Kidney (tissue), 14 donors: ENCODE measurements around the gene RGP1. TPM values are rescaled to one million over a fixed set of nuclear protein-coding genes. Genes with fewer than 3 reads are reported as not detected.

ENCODE experiments used
- DNase-seq, 5 donors: peaks; one replicate each; pipeline ENCODE4 v3.0.0-alpha.2; 2013 to 2020
- FAIRE-seq: peaks from 2 replicates; lab custom pipeline; 2012; peaks lifted over from hg19 to GRCh38; lab: Jason Lieb, UNC
- H3K27ac ChIP-seq, 2 donors: one replicate each; pipeline ENCODE4 v1.7.0; 2013; ENCODE audit warnings: low read depth in 2 of 2, low read length in 2 of 2, inconsistent platforms in 1 of 2
- H3K27me3 ChIP-seq: one replicate; pipeline ENCODE4 v1.7.1; 2013; ENCODE audit warnings: low read length, inconsistent platforms; ENCODE audit not compliant: control insufficient read depth, insufficient read depth
- H3K36me3 ChIP-seq, 3 donors: one replicate each; pipeline versions ENCODE4 v1.7.0 to v1.7.1; 2013; ENCODE audit warnings: low read length in 3 of 3, control low read depth in 1 of 3, inconsistent platforms in 1 of 3; ENCODE audit not compliant: insufficient read depth in 3 of 3, control insufficient read depth in 2 of 3
- H3K4me1 ChIP-seq, 3 donors: one replicate each; pipeline versions ENCODE4 v1.7.0 to v1.7.1; 2013; ENCODE audit warnings: low read length in 3 of 3, inconsistent platforms in 1 of 3, low read depth in 1 of 3; ENCODE audit not compliant: control insufficient read depth in 2 of 3, insufficient read depth in 2 of 3
- H3K4me3 ChIP-seq, 3 donors: one replicate each; pipeline versions ENCODE4 v1.7.0 to v1.8.1; 2013; ENCODE audit warnings: low read length in 3 of 3, control low read depth in 1 of 3, inconsistent platforms in 1 of 3
- H3K9ac ChIP-seq, 3 donors: one replicate each; pipeline versions ENCODE4 v1.7.0 to v1.7.1; 2013; ENCODE audit warnings: low read length in 3 of 3, control low read depth in 1 of 3, inconsistent platforms in 1 of 3
- H3K9me3 ChIP-seq, 3 donors: one replicate each; pipeline versions ENCODE4 v1.7.0 to v1.7.1; 2013; ENCODE audit warnings: low read length in 3 of 3, control low read depth in 1 of 3, inconsistent platforms in 1 of 3; ENCODE audit not compliant: control insufficient read depth in 2 of 3, insufficient read depth in 1 of 3
- CTCF ChIP-seq: IDR thresholded peaks from 3 replicates; pipeline ENCODE4 v1.5.1; 2012; ENCODE audit warnings: mild to moderate bottlenecking, moderate library complexity, borderline replicate concordance; ENCODE audit not compliant: insufficient read depth; ENCODE audit errors: extremely low read depth
- intact Hi-C: fragments of 100-400 bp; cut with DNase I; formaldehyde crosslinking; loops from one replicate; pipeline ENCODE4 v1.11.1; 2022
- polyA plus RNA-seq: library from polyadenylated mRNA; stranded (reverse); fragments of 350-450 nt; fragmentation: Illumina TruSeq; extraction: RNeasy Lipid Tissue Mini Kit (QIAGEN cat#74804); gene quantifications from one replicate; pipeline ENCODE4 v1.2.3, GENCODE V29; 2014; ENCODE audit warnings: low read depth, low replicate concordance; ENCODE audit not compliant: insufficient read depth
- total RNA-seq: library from RNA; stranded (reverse); fragmentation: NEBNext Ultra II Directional; extraction: Animal tissue kit (Norgen Biotek cat#: 25700); gene quantifications from one replicate; pipeline ENCODE4 v1.2.1, GENCODE V29; 2021
- donor health status: control.
- donor health status: control.
- donor health status: control.
- donor health status: control.
- donor health status: control.
- donor health status: DM: yes; HTN: yes; CAD: no.
- donor health status: Normal renal cell carcinoma (clear cell type).

RGP1 gene
- total and polyA plus RNA-seq, 2 donors from 2014 or later: 11.0 to 39.2 TPM

- peaks cover 3 to 23% (median 10%) of the 10 kb centered on the region in 3 donors for H3K36me3 ChIP-seq
- intact Hi-C loops: no loop called here
- no peak for TF ChIP-seq CTCF
- no peak for FAIRE-seq
- H3K4me1 ChIP-seq: peaks cover 13 to 59% (median 58%) of the 10 kb centered on the region in 3 donors
- H3K4me3 ChIP-seq: peak overlapping the region; percentile 82 to 97 (median 88)
- H3K9ac ChIP-seq: peak overlapping the region; percentile 68 to 97 (median 96)
- H3K9me3 ChIP-seq: no peaks in the 10 kb centered on the region
- peak overlapping the region; percentile 97 to 98 for H3K27ac ChIP-seq
- no peaks in the 10 kb centered on the region for H3K27me3 ChIP-seq
- DNase-seq: peak in 2 of 5 donors; percentile 45 to 57
Measured at GRCh38 chr9:35731415-35732184, 17.5 kb upstream of the RGP1 start.

GRCh38 chr9:35732185-35732799 is 16.8 kb upstream of the RGP1 start, which contains the start of the genes CREB3 and TLN1:
CREB3 (plus strand) TSS chr9:35732666; CDS start chr9:35732773, 107 bp downstream.
TLN1 (minus strand) TSS chr9:35732195; CDS start chr9:35725694, 6,501 bp downstream.
- FAIRE-seq: peak; percentile 89

GRCh38 chr9:35732800-35733541 is 16.1 kb upstream of the RGP1 start:
- TF ChIP-seq CTCF: no peak
- H3K36me3 ChIP-seq: peaks cover 10 to 37% (median 22%) of the 10 kb centered on the region in 3 donors
- H3K4me1 ChIP-seq: peaks cover 11 to 45% (median 44%) of the 10 kb centered on the region in 3 donors
- FAIRE-seq: no peak
- no peaks in the 10 kb centered on the region for H3K27me3 ChIP-seq
- DNase-seq: peak in 4 of 5 donors; percentile 26 to 76 (median 65)
- H3K27ac ChIP-seq: peak overlapping the region; percentile 97 to 98
- H3K9me3 ChIP-seq: no peaks in the 10 kb centered on the region
- H3K4me3 ChIP-seq: peak overlapping the region; percentile 78 to 94 (median 94)
- peak overlapping the region; percentile 75 to 97 (median 96) for H3K9ac ChIP-seq
- intact Hi-C loops: no loop called here

More at GRCh38 chr9:35732185-35732799, 16.8 kb upstream of the RGP1 start, which contains the start of the genes CREB3 and TLN1:
- H3K9me3 ChIP-seq: no peaks in the 10 kb centered on the region
- no peak for TF ChIP-seq CTCF
- H3K36me3 ChIP-seq: peaks cover 6 to 30% (median 16%) of the 10 kb centered on the region in 3 donors
- intact Hi-C loops: no loop called here
- peaks cover 13 to 52% (median 51%) of the 10 kb centered on the region in 3 donors for H3K4me1 ChIP-seq
- DNase-seq: peak; percentile 98 to 100 (median 99)
- H3K27me3 ChIP-seq: no peaks in the 10 kb centered on the region
- peak within 1 kb of the TSS; percentile 75 to 97 (median 96) for H3K9ac ChIP-seq
- H3K27ac ChIP-seq: peak within 1 kb of the TSS; percentile 97 to 98
- peak within 1 kb of the TSS; percentile 82 to 97 (median 94) for H3K4me3 ChIP-seq
